Tibial nerve (tissue), 4 donors: ENCODE data around the gene KLHL18. TPM values are rescaled to one million over a fixed set of nuclear protein-coding genes. Genes with fewer than 3 reads are reported as not detected.

Source experiments
- DNase-seq, 2 donors: peaks; one replicate each; pipeline ENCODE4 v3.0.0-alpha.2; 2019; ENCODE audit warnings: low spot score in 2 of 2
- H3K27ac ChIP-seq, 4 donors: fragments of 200-600 bp; sonication (generic) in 3 of 4; one replicate each; pipeline ENCODE4 v1.5.1; 2017 to 2019; ENCODE audit warnings: mild to moderate bottlenecking in 1 of 4
- H3K27me3 ChIP-seq, 2 donors: fragments of 200-600 bp; sonication (generic) in 1 of 2; one replicate each; pipeline versions ENCODE4 v1.5.1 to v1.6.0; 2017 to 2019
- H3K36me3 ChIP-seq, 3 donors: fragments of 200-600 bp; sonication (generic); one replicate each; pipeline ENCODE4 v1.5.1; 2018 to 2019
- H3K4me1 ChIP-seq, 4 donors: fragments of 200-600 bp; sonication (generic) in 3 of 4; one replicate each; pipeline ENCODE4 v1.5.1; 2017 to 2019
- H3K4me3 ChIP-seq, 4 donors: fragments of 200-600 bp; sonication (generic) in 3 of 4; one replicate each; pipeline ENCODE4 v1.5.1; 2017 to 2019; ENCODE audit warnings: mild to moderate bottlenecking in 1 of 4, moderate library complexity in 1 of 4
- H3K9me3 ChIP-seq, 4 donors: fragments of 200-600 bp; sonication (generic) in 3 of 4; one replicate each; pipeline ENCODE4 v1.5.1; 2017 to 2019
- EP300 ChIP-seq, 2 donors: sonication (generic); formaldehyde crosslinking; IDR thresholded peaks; one replicate each; pipeline ENCODE4 v1.6.1; 2017; ENCODE audit warnings: antibody characterized with exemption in 2 of 2, mild to moderate bottlenecking in 1 of 2
- POLR2A ChIP-seq, 2 donors: fragments of 450-650 bp; IDR thresholded peaks; one replicate each; pipeline ENCODE4 v1.6.1; 2017; ENCODE audit warnings: antibody characterized with exemption in 2 of 2, mild to moderate bottlenecking in 2 of 2, moderate library complexity in 2 of 2
- WGBS, 2 donors: methylation state at CpG; one replicate each; pipeline ENCODE4 v1.1.5; 2018; 5-methylcytosine and 5-hydroxymethylcytosine counted together
- total RNA-seq, 4 donors: library from RNA; depleted of rRNA; stranded (reverse); fragments of >200 nt; gene quantifications; one replicate each; pipeline ENCODE4 v1.1.0, GENCODE V29; 2016
- TF ChIP-seq, protein P1 (sequence below), 5 experiments: fragments of 200-600 bp in 3 of 5; fragments of 450-650 bp in 2 of 5; sonication (generic) in 3 of 5; IDR thresholded peaks; one replicate each; pipeline ENCODE4 v1.5.1; 2016 to 2019; ENCODE audit warnings: antibody characterized with exemption in 5 of 5, mild to moderate bottlenecking in 3 of 5, moderate library complexity in 2 of 5

Gene KLHL18
- total RNA-seq, 4 donors from 2014 or later = 8.2 to 17.7 (median 13.7) TPM

DNA sequence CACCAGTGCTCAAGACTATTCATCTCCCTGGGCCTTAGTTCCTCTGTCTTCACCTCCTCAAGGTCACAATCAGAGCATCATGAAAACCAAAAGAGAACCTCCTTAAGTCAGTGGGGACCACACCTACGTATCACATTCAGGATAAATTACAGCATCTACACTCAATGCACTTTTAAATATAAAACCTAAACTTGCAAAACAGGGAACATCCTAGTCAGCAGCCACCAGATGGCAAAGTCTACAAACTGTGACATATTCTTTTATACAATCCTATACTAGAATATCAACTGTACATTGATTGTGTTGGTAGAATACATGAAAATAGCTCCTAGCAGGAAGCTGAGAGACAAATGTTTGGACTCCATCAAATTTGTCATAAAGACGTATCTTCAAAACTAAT, 8.1 kb upstream of the KLHL18 start:
- no peaks in the 10 kb centered on the region for H3K27me3 ChIP-seq
- WGBS, 2 donors = 85% methylated on average over 2 of the region's 2 CpGs
- no peak overlapping the region for H3K4me3 ChIP-seq
- no peaks in the 10 kb centered on the region for H3K4me1 ChIP-seq
- TF ChIP-seq POLR2A (IDR thresholded peaks at IDR 0.05) = no peak
- no peak for TF ChIP-seq EP300 (IDR thresholded peaks at IDR 0.05)
- TF ChIP-seq, protein P1, sequence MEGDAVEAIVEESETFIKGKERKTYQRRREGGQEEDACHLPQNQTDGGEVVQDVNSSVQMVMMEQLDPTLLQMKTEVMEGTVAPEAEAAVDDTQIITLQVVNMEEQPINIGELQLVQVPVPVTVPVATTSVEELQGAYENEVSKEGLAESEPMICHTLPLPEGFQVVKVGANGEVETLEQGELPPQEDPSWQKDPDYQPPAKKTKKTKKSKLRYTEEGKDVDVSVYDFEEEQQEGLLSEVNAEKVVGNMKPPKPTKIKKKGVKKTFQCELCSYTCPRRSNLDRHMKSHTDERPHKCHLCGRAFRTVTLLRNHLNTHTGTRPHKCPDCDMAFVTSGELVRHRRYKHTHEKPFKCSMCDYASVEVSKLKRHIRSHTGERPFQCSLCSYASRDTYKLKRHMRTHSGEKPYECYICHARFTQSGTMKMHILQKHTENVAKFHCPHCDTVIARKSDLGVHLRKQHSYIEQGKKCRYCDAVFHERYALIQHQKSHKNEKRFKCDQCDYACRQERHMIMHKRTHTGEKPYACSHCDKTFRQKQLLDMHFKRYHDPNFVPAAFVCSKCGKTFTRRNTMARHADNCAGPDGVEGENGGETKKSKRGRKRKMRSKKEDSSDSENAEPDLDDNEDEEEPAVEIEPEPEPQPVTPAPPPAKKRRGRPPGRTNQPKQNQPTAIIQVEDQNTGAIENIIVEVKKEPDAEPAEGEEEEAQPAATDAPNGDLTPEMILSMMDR (IDR thresholded peaks at IDR 0.05) = no peak
- H3K9me3 ChIP-seq = no peaks in the 10 kb centered on the region
- H3K36me3 ChIP-seq = peaks cover 0 to 28% (median 0%) of the 10 kb centered on the region in 3 donors
- no peak overlapping the region for H3K27ac ChIP-seq
- no peak for DNase-seq

DNA sequence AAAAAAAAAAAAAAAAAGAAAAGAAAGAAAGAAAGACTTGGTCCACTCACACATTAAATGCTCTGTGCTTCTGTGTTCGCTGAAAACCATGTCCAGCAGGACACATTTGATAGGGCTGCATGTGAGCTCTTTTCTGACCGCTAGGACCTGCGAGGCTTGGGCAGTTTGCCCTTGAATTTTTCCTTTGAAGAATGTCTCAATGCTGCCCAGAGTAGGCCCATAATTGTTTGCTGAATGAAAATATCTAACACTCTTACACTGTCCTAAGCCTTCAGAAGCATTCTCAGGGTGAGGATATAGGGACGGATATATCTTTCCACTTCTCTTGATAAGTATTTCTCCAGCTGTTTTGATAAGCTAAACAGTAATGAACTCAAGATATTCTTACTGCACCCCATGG, 6.2 kb upstream of the KLHL18 start:
- peaks cover 0 to 15% (median 4%) of the 10 kb centered on the region in 4 donors for H3K4me1 ChIP-seq
- no peaks in the 10 kb centered on the region for H3K27me3 ChIP-seq
- 79 to 81% methylated on average over 4 of the region's 4 CpGs for WGBS, 2 donors
- TF ChIP-seq, protein P1 (IDR thresholded peaks at IDR 0.05) = no peak
- no peak for TF ChIP-seq EP300 (IDR thresholded peaks at IDR 0.05)
- TF ChIP-seq POLR2A (IDR thresholded peaks at IDR 0.05) = no peak
- no peak overlapping the region for H3K4me3 ChIP-seq
- no peaks in the 10 kb centered on the region for H3K9me3 ChIP-seq
- H3K27ac ChIP-seq = no peak overlapping the region
- H3K36me3 ChIP-seq = peaks cover 0 to 22% (median 0%) of the 10 kb centered on the region in 3 donors
- no peak for DNase-seq

DNA sequence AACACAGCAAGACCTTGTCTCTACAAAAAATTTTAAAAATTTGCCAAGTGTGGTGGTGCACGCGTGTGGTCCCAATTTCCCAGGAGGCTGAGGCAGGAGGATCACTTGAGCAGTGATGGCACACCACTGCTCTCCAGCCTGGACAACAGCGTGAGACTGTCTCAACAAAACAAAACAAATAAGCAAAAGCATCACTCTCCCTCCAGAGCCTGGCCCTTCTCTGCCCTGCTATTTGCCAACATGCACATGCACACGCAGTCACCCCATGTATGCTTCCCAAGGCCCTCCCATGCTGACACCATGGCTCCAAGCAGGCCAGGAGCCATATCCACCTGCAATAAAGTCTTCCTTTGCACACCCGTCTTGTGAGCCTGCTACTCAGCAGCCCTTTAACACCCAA, 2.2 kb upstream of the KLHL18 start:
- TF ChIP-seq POLR2A (IDR thresholded peaks at IDR 0.05) = no peak
- no peak for DNase-seq
- Histone ChIP-seq H3K36me3 (no peaks in the 10 kb centered on the region), H3K27me3 (no peaks in the 10 kb centered on the region), H3K4me3 (no peak overlapping the region), H3K9me3 (no peaks in the 10 kb centered on the region), H3K27ac (no peak overlapping the region), H3K4me1 (peaks cover 0 to 43% (median 19%) of the 10 kb centered on the region in 4 donors)
- 93 to 94% methylated on average over 5 of the region's 5 CpGs for WGBS, 2 donors

DNA sequence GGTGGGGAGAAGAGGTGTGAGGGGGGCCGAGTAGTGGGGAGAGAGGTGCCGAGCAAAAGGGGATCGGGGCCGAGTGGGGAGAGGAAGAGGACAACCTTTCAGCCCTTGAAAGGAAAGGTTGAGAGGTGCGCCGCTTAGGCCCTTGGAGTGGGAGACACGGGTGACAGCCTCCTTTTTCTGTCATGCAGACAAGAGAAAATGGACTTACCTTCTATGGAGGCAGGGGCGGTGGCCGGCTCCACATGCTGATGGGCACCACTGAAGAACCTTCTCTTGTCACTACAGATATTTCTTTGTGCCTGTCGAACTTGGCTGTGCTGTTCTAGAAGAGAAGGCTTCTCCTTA, 421 bp downstream of the KLHL18 start:
- Histone ChIP-seq H3K27me3 (no peaks in the 10 kb centered on the region), H3K9me3 (no peaks in the 10 kb centered on the region), H3K4me3 (peak overlapping the region; percentile 66 to 86 (median 75)), H3K4me1 (peaks cover 0 to 56% (median 19%) of the 10 kb centered on the region in 4 donors), H3K27ac (peak overlapping the region; percentile 77 to 98 (median 96)), H3K36me3 (peaks cover 0 to 13% (median 0%) of the 10 kb centered on the region in 3 donors)
- WGBS, 2 donors = 0 to 2% methylated on average over 10 of the region's 10 CpGs
- DNase-seq = no peak
- TF ChIP-seq, protein P1 (IDR thresholded peaks at IDR 0.05) = no peak
- TF ChIP-seq POLR2A (IDR thresholded peaks at IDR 0.05) = no peak
- TF ChIP-seq EP300 (IDR thresholded peaks at IDR 0.05) = no peak

DNA sequence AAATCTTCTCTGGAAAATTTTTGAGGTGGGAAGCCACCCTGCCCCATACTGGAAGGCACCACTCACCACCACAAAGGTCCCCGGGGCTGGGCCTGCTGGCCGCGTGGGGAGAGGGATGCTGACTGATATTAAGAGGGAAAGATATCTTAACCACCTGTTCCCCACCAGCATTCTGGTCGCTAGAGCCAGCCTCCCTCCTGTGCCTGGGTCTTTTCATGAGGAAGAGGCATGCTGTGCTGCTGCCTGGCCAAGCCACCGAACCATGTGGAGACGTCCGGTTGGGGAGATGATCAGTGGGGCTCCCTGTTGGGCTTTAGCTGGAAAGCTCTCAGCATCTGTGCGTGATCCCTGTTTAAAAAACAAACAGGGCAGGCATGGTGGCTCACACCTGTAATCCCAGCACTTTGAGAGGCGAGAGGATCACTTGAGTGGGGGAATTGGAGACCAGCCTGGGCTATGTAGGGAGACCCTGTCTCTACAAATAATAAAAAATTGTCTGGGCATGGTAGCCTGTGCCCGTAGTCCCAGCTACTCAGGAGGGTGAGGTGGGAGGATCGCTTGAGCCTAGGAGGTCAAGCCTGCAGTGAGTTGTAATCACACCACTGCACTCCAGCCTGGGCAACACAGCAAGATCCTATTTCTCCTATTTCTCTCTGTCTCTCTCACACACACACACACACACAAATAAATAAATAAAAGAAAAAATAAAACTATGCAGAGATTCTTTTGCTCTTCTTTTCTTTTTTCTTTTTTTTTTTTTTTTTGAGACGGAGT, 1.0 kb downstream of the KLHL18 start:
- 32 to 38% methylated on average over 12 of the region's 12 CpGs for WGBS, 2 donors
- peaks cover 0 to 19% (median 0%) of the 10 kb centered on the region in 3 donors for H3K36me3 ChIP-seq
- DNase-seq = no peak

More for the DNA sequence above, 1.0 kb downstream of the KLHL18 start:
- peaks cover 0 to 57% (median 19%) of the 10 kb centered on the region in 4 donors for H3K4me1 ChIP-seq
- no peaks in the 10 kb centered on the region for H3K9me3 ChIP-seq
- peak overlapping the region in 3 of 4 donors; percentile 94 to 98 (median 97) for H3K27ac ChIP-seq
- TF ChIP-seq, protein P1 (IDR thresholded peaks at IDR 0.05) = no peak
- TF ChIP-seq EP300 (IDR thresholded peaks at IDR 0.05) (no peak), POLR2A (IDR thresholded peaks at IDR 0.05) (no peak)
- H3K4me3 ChIP-seq = peak overlapping the region; percentile 66 to 86 (median 75)
- H3K27me3 ChIP-seq = no peaks in the 10 kb centered on the region
